ENCODE data around the gene GFOD1. TPM values are rescaled to one million over a fixed set of nuclear protein-coding genes. Genes with fewer than 3 reads are reported as not detected.
A peak's percentile ranks its signal among the peaks of the same experiment; 100 is the strongest.

Gene GFOD1
- total and polyA plus RNA-seq, 2 of the 4 experiments (the other 2 are of a cell fraction), result 1.8 to 3.4 TPM

GRCh38 chr6:13351271-13351670 is 136.1 kb downstream of the GFOD1 start:
- no peak overlapping the region for H3K4me2 ChIP-seq (ENCODE audit: low read depth, low read length)
- no peak overlapping the region for H3K27ac ChIP-seq (ENCODE audit: insufficient read depth, low read length)
- H4K8ac ChIP-seq (ENCODE audit: low read depth in 2 of 2, low read length in 2 of 2), result no peak overlapping the region
- H2AFZ ChIP-seq (replicated peaks; ENCODE audit: low read length, poor library complexity), result peak overlapping the region; percentile 11
- no peaks in the 10 kb centered on the region for H3K9me3 ChIP-seq (ENCODE audit: control insufficient read depth, insufficient read depth, low read length)
- no TSS peak for BruUV-seq (replicated peaks)
- H2BK15ac ChIP-seq (ENCODE audit: low read depth, low read length), result no peak overlapping the region
- intact Hi-C loops (cut with micrococcal nuclease), result no loop called here
- H4K20me1 ChIP-seq (ENCODE audit: insufficient read depth, low read length), result no peaks in the 10 kb centered on the region
- 78% methylated on average over 6 of the region's 12 CpGs; no CpG with 5 or more reads in 1 of the 2 experiments for WGBS, 2 experiments (ENCODE audit: extremely low coverage in 2 of 2, insufficient read length in 1 of 2)
- H2AK5ac ChIP-seq (ENCODE audit: low read depth, low read length), result peak overlapping the region; percentile 7
- POLR2A ChIA-PET (ENCODE audit: unreplicated experiment), result no interaction called here
- H3K18ac ChIP-seq (ENCODE audit: low read depth, low read length), result no peak overlapping the region
- no peak overlapping the region for H4K5ac ChIP-seq (ENCODE audit: low read depth, low read length)
- H3K23ac ChIP-seq (ENCODE audit: low read depth, low read length), result no peak overlapping the region
- dilution Hi-C loops (cut with HindIII; ENCODE audit: low sequenced_read_pairs, unreplicated experiment), result no loop called here
- peak overlapping the region; percentile 18; the same call in 1 of the 2 replicates for H3K4ac ChIP-seq (ENCODE audit: low read depth, low read length)
- no peak overlapping the region for H4K91ac ChIP-seq (ENCODE audit: insufficient read depth, low read depth, low read length)
- H2BK20ac ChIP-seq (ENCODE audit: low read depth, low read length), result peak overlapping the region; percentile 41; the same call in 1 of the 2 replicates
- CTCF ChIA-PET, result no interaction called here
- H3K27me3 ChIP-seq (ENCODE audit: control insufficient read depth, insufficient read depth, low read length), result no peaks in the 10 kb centered on the region
- H2BK5ac ChIP-seq (ENCODE audit: low read depth, low read length, poor library complexity, severe bottlenecking), result no peak overlapping the region
- ATAC-seq (ENCODE audit: low read depth) (no peak), DNase-seq (no peak)
- no peaks in the 10 kb centered on the region; a peak in 1 of 4 replicates for H3K79me1 ChIP-seq (ENCODE audit: low read depth in 1 of 2, low read length in 2 of 2)
- no peak overlapping the region for H3K9ac ChIP-seq (ENCODE audit: low read depth, low read length)
- TF ChIP-seq MAZ (IDR thresholded peaks at IDR 0.05; ENCODE audit: borderline replicate concordance, low read depth, low read length) (no peak), SMC3 (IDR thresholded peaks at IDR 0.05; ENCODE audit: low read depth, low read length) (no peak), USF2 (IDR thresholded peaks at IDR 0.05; ENCODE audit: low read depth, low read length) (no peak), CEBPB (IDR thresholded peaks at IDR 0.05; ENCODE audit: low read depth, low read length) (no peak), ELK1 (IDR thresholded peaks at IDR 0.05; ENCODE audit: borderline replicate concordance, low read depth, low read length) (no peak), MAFK (IDR thresholded peaks at IDR 0.05; ENCODE audit: low read depth, low read length) (no peak), FOS (IDR thresholded peaks at IDR 0.05; ENCODE audit: low read depth, low read length) (no peak), RAD21 (IDR thresholded peaks at IDR 0.05; ENCODE audit: low read length) (no peak), BHLHE40 (IDR thresholded peaks at IDR 0.05; ENCODE audit: low read depth, low read length) (no peak), RFX5 (IDR thresholded peaks at IDR 0.05; ENCODE audit: low read depth, low read length) (no peak), CHD1 (IDR thresholded peaks at IDR 0.05; ENCODE audit: low read depth, low read length) (no peak), NFE2L2 (IDR thresholded peaks at IDR 0.05; ENCODE audit: low read depth, low read length) (no peak), POLR2A (IDR thresholded peaks at IDR 0.05; ENCODE audit: low read depth, low read length) (no peak), MXI1 (IDR thresholded peaks at IDR 0.05; ENCODE audit: borderline replicate concordance, low read depth, low read length) (no peak), RCOR1 (IDR thresholded peaks at IDR 0.05; ENCODE audit: insufficient replicate concordance, low read length) (no peak)
- TF ChIP-seq, protein P1, sequence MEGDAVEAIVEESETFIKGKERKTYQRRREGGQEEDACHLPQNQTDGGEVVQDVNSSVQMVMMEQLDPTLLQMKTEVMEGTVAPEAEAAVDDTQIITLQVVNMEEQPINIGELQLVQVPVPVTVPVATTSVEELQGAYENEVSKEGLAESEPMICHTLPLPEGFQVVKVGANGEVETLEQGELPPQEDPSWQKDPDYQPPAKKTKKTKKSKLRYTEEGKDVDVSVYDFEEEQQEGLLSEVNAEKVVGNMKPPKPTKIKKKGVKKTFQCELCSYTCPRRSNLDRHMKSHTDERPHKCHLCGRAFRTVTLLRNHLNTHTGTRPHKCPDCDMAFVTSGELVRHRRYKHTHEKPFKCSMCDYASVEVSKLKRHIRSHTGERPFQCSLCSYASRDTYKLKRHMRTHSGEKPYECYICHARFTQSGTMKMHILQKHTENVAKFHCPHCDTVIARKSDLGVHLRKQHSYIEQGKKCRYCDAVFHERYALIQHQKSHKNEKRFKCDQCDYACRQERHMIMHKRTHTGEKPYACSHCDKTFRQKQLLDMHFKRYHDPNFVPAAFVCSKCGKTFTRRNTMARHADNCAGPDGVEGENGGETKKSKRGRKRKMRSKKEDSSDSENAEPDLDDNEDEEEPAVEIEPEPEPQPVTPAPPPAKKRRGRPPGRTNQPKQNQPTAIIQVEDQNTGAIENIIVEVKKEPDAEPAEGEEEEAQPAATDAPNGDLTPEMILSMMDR (conservative IDR thresholded peaks at IDR 0.05; ENCODE audit: low read depth, low read length), result no peak
- H2AK9ac ChIP-seq (replicated peaks; ENCODE audit: low read depth, low read length, poor library complexity), result peak overlapping the region; percentile 44
- H3K36me3 ChIP-seq (ENCODE audit: control insufficient read depth, insufficient read depth, low read length), result no peaks in the 10 kb centered on the region
- no peak overlapping the region for H3K4me3 ChIP-seq (ENCODE audit: insufficient read depth, low read depth, low read length)
- H3K4me1 ChIP-seq (ENCODE audit: control insufficient read depth, insufficient read depth, low read length), result peaks cover 19% of the 10 kb centered on the region
- no peak overlapping the region for H3K14ac ChIP-seq (replicated peaks; ENCODE audit: low read depth, low read length)
- H3K9me1 ChIP-seq (ENCODE audit: insufficient read depth, low read length), result peaks cover 15% of the 10 kb centered on the region
- in situ Hi-C loops (cut with MboI; ENCODE audit: low sequenced_read_pairs), result no loop called here
- 0 out of 2 replicates have a peak overlapping the region, but pooled peaks have one; percentile 8 for H2BK120ac ChIP-seq (ENCODE audit: low read depth, low read length)
- no peak overlapping the region for H3K56ac ChIP-seq (ENCODE audit: extremely low read depth, insufficient read depth, low read length)
